Measurements from ENCODE around the gene ATP23. TPM values are rescaled to one million over a fixed set of nuclear protein-coding genes. Genes with fewer than 3 reads are reported as not detected.

Gene ATP23
- polyA plus RNA-seq, 1 donor (not counting 4 experiments of a cell fraction or from before 2014, with no cell fraction given), result 12.2 TPM

DNA sequence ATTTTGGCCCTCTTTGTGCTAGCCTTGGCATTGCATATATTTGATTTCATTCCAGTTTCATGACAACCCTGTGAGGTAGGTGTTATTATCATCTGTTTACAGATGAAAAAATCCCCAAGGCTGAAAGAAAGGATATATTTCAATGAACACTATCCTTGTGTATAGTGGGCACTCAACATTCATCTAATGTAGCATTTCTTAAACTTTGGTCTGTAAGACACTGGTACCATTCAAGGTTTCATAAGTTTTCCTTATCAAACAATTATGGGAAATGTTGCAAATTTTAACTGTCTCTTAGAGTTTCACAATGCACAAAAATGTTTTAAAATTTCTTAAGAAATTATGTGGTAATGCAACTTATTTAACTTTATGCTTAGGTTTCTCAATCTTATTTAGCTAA is 44.3 kb downstream of the ATP23 start:
- H3K27ac ChIP-seq (ENCODE audit: control insufficient read depth, insufficient read depth, low read length), result no peak overlapping the region
- H3K36me3 ChIP-seq (ENCODE audit: control insufficient read depth in 2 of 2, extremely low read depth in 1 of 2, insufficient read depth in 2 of 2, low read length in 2 of 2), result no peaks in the 10 kb centered on the region
- no peak overlapping the region for H3K9ac ChIP-seq (ENCODE audit: control insufficient read depth, extremely low read depth, insufficient read depth, low read length)
- no peaks in the 10 kb centered on the region for H3K9me3 ChIP-seq (ENCODE audit: control insufficient read depth, low read depth, low read length)
- dilution Hi-C loops (cut with MboI; ENCODE audit: extremely low pct_ligation_motif_present, low sequenced_read_pairs), result no loop called here
- no peaks in the 10 kb centered on the region for H4K20me1 ChIP-seq (ENCODE audit: control insufficient read depth, extremely low read depth, insufficient read depth, low read length)
- no peak for DNase-seq (ENCODE audit: low read depth, low spot score)
- no peaks in the 10 kb centered on the region for H3K27me3 ChIP-seq (ENCODE audit: control insufficient read depth, extremely low read depth, insufficient read depth, low read length)
- H3K4me3 ChIP-seq (ENCODE audit: control insufficient read depth in 2 of 3, extremely low read depth in 1 of 3, insufficient read depth in 2 of 3, low read depth in 1 of 3, low read length in 3 of 3), result no peak overlapping the region
- no peaks in the 10 kb centered on the region for H3K9me1 ChIP-seq (ENCODE audit: control insufficient read depth, extremely low read depth, insufficient read depth, low read length)
- H3K79me2 ChIP-seq (ENCODE audit: control insufficient read depth, insufficient read depth, low read length), result no peaks in the 10 kb centered on the region
- H2AFZ ChIP-seq (ENCODE audit: control insufficient read depth, low read length), result no peak overlapping the region
- TF ChIP-seq EZH2 (IDR thresholded peaks at IDR 0.05; ENCODE audit: low read length), result no peak
- no peak for TF ChIP-seq CTCF (optimal IDR thresholded peaks at IDR 0.05 in 1 of 3, IDR thresholded peaks at IDR 0.05 in 1 of 3, conservative IDR thresholded peaks at IDR 0.05 in 1 of 3; ENCODE audit: extremely low read depth in 1 of 3, insufficient read depth in 2 of 3, low read length in 3 of 3)
- no peak overlapping the region for H3K4me2 ChIP-seq (ENCODE audit: control insufficient read depth, extremely low read depth, insufficient read depth, low read depth, low read length)
- FAIRE-seq, result no peak
- H3K4me1 ChIP-seq (ENCODE audit: control insufficient read depth, extremely low read depth, insufficient read depth, low read length), result no peaks in the 10 kb centered on the region

DNA sequence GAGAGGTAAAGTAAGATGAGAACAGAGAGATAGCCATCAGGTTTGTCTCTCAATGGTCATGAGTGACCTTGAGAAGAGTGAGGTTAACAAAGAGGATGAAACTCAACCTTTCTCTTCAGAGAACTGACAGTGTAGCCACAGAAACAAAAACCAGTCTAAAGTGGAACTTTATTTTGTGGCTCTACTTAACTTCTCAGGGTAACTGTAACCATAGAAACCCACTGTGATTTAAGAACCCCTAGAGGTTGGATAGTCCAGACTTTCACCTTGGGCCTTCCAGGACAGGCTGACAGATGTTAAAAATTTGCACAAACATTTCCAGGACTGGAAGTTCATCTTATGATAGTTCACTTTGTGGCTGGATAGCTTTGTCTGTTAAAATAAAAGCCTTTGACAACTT is 48.5 kb downstream of the ATP23 start:
- peaks cover 3% of the 10 kb centered on the region for H3K4me1 ChIP-seq (ENCODE audit: control insufficient read depth, extremely low read depth, insufficient read depth, low read length)
- H3K27ac ChIP-seq (ENCODE audit: control insufficient read depth, insufficient read depth, low read length), result no peak overlapping the region
- TF ChIP-seq CTCF (optimal IDR thresholded peaks at IDR 0.05 in 1 of 3, IDR thresholded peaks at IDR 0.05 in 1 of 3, conservative IDR thresholded peaks at IDR 0.05 in 1 of 3; ENCODE audit: extremely low read depth in 1 of 3, insufficient read depth in 2 of 3, low read length in 3 of 3) (no peak), EZH2 (IDR thresholded peaks at IDR 0.05; ENCODE audit: low read length) (no peak)
- H3K79me2 ChIP-seq (ENCODE audit: control insufficient read depth, insufficient read depth, low read length), result no peaks in the 10 kb centered on the region
- no peak for DNase-seq (ENCODE audit: low read depth, low spot score)
- H3K4me3 ChIP-seq (ENCODE audit: control insufficient read depth in 2 of 3, extremely low read depth in 1 of 3, insufficient read depth in 2 of 3, low read depth in 1 of 3, low read length in 3 of 3), result no peak overlapping the region
- H3K9me3 ChIP-seq (ENCODE audit: control insufficient read depth, low read depth, low read length), result no peaks in the 10 kb centered on the region
- no peaks in the 10 kb centered on the region for H3K36me3 ChIP-seq (ENCODE audit: control insufficient read depth in 2 of 2, extremely low read depth in 1 of 2, insufficient read depth in 2 of 2, low read length in 2 of 2)
- H2AFZ ChIP-seq (ENCODE audit: control insufficient read depth, low read length), result no peak overlapping the region
- no peak for FAIRE-seq
- no peak overlapping the region for H3K9ac ChIP-seq (ENCODE audit: control insufficient read depth, extremely low read depth, insufficient read depth, low read length)
- H3K9me1 ChIP-seq (ENCODE audit: control insufficient read depth, extremely low read depth, insufficient read depth, low read length), result no peaks in the 10 kb centered on the region
- dilution Hi-C loops (cut with MboI; ENCODE audit: extremely low pct_ligation_motif_present, low sequenced_read_pairs), result no loop called here
- H3K27me3 ChIP-seq (ENCODE audit: control insufficient read depth, extremely low read depth, insufficient read depth, low read length), result no peaks in the 10 kb centered on the region
- no peaks in the 10 kb centered on the region for H4K20me1 ChIP-seq (ENCODE audit: control insufficient read depth, extremely low read depth, insufficient read depth, low read length)
- no peak overlapping the region for H3K4me2 ChIP-seq (ENCODE audit: control insufficient read depth, extremely low read depth, insufficient read depth, low read depth, low read length)

Data from keratinocyte (primary cell).